Measurements from ENCODE around the gene ADAM8.

DNA sequence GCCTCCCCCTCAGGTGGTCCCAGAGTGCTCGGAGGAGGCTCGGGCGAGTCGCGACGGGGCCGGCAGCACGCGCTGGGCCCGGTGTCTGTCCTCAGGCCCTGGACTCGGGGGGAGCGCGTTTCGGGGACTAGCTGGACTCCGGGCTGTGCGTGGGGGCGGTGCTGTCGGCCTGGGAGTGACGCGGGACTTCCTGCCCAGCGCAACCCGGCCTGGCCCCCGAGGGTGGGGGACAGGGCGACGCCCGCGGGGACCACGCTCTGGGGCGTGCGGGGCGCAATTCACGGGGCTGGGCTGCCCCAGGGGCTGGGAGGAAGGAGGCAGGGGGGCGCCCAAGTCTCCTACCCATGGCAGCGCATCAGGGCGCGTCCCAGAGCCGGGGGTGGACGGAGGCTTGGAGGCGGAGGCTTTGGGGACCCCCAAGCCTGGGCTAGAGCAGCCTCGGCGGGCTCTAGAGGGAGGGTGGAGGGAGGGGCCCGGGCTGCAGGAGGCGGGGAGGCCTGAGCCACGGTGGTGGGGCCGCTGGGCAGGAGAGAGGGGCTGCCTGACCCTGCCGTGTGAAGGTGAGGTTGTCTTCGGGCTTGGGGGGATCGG, 41.3 kb downstream of the ADAM8 start:
- no peak for TF ChIP-seq CTCF (IDR thresholded peaks at IDR 0.05)
- peak in 1 of 2 donors; percentile 20 for TF ChIP-seq POLR2A (IDR thresholded peaks at IDR 0.05)

All from tibial nerve (tissue), 3 donors.